ENCODE results near the gene LHX1. TPM values are rescaled to one million over a fixed set of nuclear protein-coding genes. Genes with fewer than 3 reads are reported as not detected.

LHX1 gene
- total RNA-seq, 1 donor, result not detected

DNA sequence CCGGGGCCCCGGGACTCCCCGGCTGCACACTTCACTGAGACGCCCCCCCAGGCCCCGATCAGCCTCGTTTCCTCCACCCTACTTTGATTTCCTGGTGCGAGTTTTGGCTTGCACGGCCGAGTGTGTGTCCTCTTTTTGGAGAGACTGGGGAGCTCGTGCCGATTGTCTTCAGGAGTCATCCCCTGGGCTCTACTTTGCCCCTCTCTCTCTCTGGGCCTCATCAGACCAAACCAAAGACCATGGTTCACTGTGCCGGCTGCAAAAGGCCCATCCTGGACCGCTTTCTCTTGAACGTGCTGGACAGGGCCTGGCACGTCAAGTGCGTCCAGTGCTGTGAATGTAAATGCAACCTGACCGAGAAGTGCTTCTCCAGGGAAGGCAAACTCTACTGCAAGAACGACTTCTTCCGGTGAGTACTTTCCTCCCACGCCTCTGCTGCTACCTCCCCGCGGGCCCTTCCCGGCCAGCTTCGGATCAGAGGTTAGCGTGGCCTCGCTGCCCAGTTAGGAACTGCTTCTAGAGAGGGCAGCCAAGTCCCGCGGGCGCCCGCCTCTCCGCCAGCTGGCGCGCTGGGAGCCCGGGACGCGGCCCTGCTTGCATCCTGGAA is 787 bp downstream of the LHX1 start:
- DNase-seq (ENCODE audit: low read depth), result peak; percentile 24
- TF ChIP-seq, protein P1, sequence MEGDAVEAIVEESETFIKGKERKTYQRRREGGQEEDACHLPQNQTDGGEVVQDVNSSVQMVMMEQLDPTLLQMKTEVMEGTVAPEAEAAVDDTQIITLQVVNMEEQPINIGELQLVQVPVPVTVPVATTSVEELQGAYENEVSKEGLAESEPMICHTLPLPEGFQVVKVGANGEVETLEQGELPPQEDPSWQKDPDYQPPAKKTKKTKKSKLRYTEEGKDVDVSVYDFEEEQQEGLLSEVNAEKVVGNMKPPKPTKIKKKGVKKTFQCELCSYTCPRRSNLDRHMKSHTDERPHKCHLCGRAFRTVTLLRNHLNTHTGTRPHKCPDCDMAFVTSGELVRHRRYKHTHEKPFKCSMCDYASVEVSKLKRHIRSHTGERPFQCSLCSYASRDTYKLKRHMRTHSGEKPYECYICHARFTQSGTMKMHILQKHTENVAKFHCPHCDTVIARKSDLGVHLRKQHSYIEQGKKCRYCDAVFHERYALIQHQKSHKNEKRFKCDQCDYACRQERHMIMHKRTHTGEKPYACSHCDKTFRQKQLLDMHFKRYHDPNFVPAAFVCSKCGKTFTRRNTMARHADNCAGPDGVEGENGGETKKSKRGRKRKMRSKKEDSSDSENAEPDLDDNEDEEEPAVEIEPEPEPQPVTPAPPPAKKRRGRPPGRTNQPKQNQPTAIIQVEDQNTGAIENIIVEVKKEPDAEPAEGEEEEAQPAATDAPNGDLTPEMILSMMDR (IDR thresholded peaks at IDR 0.05; ENCODE audit: insufficient read depth, low read length), result no peak
- no peak overlapping the region for H3K4me3 ChIP-seq (ENCODE audit: low read depth, low read length)

DNA sequence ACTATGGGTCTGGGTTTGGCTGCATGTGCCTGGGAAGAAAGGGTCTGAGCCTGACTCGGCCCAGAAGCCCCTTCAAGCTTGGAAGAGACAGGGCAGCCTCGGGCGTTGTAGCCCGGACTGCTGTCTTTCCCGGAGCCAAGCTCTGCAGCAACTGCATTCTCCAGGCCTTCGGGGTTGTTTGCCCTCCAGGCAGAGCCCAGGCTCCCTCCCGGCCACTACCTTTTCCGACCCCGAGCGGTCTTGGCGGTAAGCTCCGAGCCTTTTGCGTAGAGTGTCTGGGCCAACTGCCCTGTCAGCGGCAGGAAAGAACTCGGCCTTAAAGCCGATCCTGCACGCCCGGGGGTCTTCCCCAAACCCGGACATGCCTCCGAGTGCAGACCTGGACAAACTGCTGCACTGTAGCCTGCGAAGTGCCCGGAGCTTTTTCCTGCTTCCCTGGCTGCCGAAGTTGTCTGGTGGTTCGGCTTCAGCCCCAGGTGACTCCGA is 1.3 kb downstream of the LHX1 start:
- TF ChIP-seq, protein P1 (IDR thresholded peaks at IDR 0.05; ENCODE audit: insufficient read depth, low read length), result no peak
- no peak for DNase-seq (ENCODE audit: low read depth)
- no peak overlapping the region for H3K4me3 ChIP-seq (ENCODE audit: low read depth, low read length)

DNA sequence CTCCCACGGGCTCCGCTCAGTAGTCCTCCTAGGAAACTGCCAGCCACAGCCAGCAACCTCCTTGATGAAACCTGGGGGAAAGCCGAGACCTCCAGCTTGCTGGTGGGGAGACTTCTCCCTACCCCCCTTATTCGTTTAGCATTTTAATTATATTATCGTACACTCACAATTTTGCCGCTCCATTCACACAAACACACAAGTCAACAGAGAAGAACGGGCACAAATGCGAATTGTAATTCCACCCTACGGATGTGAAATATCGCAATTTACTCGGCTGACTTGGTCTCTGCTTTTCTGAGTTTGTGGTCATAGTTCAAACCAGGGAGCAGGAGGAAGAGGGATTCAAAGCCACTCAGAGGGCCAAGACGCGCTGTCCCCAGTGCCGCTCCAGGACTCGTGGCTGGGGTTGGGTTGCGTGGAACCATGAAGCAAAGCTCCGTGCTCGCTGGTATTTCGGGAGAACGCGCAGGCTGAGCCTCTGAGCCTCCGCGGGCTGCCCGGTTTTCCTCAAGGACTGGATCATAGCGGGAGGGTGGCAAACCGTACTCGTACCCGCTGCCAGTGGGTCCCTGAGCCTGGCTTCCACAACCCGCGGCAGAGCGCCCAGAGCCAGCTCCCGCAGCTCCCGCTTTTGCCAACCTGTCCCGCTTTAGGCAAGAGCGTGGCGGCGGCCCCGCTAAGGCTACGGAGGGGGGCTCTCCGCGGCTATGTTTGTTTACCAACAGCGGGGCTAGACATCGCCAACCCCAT is 2.0 kb downstream of the LHX1 start:
- H3K4me3 ChIP-seq (ENCODE audit: low read depth, low read length), result no peak overlapping the region
- DNase-seq (ENCODE audit: low read depth), result no peak
- TF ChIP-seq, protein P1 (IDR thresholded peaks at IDR 0.05; ENCODE audit: insufficient read depth, low read length), result no peak

DNA sequence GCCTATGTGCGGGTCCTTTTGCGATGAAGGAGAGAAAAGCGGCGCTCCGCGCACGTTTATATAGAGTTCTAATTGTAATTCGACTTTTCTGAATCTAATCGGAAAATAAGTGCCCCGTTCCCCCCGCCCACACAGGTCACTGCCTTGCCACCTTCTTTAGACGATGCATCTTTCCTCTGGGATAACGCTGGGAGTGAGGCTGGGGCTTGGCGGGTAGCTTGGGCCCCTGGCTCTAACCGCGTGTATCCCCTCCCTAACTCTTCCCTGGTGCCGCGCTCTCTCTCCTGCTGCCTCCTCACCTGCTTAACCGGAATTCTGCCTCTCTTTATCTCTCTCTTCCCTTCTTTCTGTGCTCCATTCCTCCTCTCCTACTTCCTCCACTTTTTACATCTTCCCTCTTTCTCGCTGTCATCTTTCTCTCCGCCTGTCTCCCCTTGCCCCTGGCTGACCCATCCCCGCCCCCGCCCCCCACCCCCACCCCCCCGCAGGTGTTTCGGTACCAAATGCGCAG is 2.6 kb downstream of the LHX1 start:
- TF ChIP-seq, protein P1 (IDR thresholded peaks at IDR 0.05; ENCODE audit: insufficient read depth, low read length), result no peak
- no peak for DNase-seq (ENCODE audit: low read depth)
- H3K4me3 ChIP-seq (ENCODE audit: low read depth, low read length), result no peak overlapping the region

DNA sequence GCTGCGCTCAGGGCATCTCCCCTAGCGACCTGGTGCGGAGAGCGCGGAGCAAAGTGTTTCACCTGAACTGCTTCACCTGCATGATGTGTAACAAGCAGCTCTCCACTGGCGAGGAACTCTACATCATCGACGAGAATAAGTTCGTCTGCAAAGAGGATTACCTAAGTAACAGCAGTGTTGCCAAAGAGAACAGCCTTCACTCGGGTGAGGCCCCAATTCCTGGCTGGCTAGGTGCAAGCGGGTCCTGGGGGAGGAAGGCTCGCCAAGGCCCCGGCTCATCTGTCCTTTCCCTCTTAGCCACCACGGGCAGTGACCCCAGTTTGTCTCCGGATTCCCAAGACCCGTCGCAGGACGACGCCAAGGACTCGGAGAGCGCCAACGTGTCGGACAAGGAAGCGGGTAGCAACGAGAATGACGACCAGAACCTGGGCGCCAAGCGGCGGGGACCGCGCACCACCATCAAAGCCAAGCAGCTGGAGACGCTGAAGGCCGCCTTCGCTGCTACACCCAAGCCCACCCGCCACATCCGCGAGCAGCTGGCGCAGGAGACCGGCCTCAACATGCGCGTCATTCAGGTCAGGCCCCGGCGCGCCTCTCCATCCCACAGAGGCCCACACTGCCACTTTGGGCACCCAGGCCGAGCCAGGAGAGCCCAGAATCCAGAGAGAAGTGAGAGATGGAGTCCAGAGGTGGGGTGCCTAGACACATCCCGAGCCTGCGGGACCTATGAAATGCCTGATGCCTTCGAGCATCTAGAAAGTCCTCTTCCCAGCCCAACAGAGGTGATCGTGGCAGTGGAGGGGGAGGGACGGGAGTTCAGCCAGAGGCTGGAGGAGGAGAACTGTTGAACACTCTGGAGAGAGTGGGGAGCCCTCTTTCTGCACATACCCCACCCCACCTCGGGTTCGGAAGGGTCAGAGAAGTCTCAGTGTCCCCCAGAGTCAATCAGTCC is 3.3 kb downstream of the LHX1 start:
- DNase-seq (ENCODE audit: low read depth), result no peak
- H3K4me3 ChIP-seq (ENCODE audit: low read depth, low read length), result no peak overlapping the region
- TF ChIP-seq, protein P1 (IDR thresholded peaks at IDR 0.05; ENCODE audit: insufficient read depth, low read length), result no peak

DNA sequence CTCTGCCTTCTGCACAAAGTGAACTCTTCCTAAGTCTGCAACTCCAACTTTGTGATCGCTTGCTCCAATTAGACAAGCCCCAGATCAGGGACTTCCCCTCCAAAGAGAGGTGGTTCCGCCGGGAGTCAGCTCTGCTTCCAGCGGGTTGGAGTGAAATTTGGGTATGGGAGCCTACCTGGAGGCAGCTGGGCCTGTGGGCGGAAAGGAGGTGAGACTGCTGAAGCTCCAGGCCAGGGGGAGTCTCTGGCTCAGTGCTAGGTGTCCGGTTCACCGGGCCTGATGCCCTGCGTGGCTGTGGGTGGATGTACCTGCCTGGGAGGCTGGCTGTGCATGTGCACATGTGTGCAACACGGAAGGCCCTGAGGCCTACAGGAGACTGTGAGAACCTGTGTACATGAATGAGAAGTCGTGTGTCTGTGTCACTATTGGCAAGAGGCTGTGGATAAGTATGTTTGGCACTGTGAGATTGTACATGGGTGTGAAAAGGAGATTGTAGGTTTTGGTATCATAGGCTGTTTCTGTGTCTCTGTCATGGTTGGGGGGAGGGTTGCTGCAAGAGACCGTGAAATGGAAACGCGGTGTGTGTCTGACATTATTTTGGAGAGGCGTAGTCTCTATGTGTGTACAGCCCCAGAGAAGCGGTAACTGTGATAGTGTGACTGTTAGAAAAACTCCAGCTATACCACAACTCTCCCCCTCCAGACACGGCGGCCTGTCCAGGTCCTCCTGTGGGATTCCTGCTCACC is 4.2 kb downstream of the LHX1 start:
- H3K4me3 ChIP-seq (ENCODE audit: low read depth, low read length), result no peak overlapping the region
- DNase-seq (ENCODE audit: low read depth), result no peak
- TF ChIP-seq, protein P1 (IDR thresholded peaks at IDR 0.05; ENCODE audit: insufficient read depth, low read length), result no peak

All from fibroblast of the aortic adventitia (primary cell).